ENCODE measurements around the gene GLTP.

Gene GLTP

DNA sequence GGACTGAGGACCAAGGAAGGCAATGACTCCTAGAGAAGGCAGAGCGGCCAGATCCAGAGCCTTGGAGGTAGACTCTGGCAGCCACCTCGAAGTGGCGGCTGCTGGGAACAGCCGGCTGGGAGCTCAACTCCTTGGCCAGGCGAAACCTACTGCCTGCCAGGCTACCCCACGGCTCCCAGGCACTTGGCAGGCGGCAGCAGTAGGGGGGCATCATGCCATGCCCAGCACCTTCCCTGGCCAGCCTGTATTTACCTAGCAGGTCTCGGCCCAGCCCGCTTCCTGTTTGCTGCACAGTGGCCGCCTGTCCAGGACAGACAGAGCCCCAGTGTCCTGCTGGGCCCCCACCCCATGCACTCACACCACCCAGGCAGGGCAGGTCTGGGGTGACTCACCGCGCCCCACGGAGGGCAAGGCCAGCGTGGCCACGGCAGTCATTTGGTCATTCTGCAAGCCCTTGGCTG, 57.4 kb downstream of the GLTP start:
- Histone ChIP-seq H3K4me1 (ENCODE audit: control insufficient read depth, insufficient read depth, low read length) (peaks cover 2% of the 10 kb centered on the region), H3K4me3 (ENCODE audit: low read length) (no peak overlapping the region), H3K27me3 (ENCODE audit: control insufficient read depth, insufficient read depth, low read length) (no peaks in the 10 kb centered on the region), H3K9me3 (ENCODE audit: control insufficient read depth, insufficient read depth, low read length) (no peaks in the 10 kb centered on the region), H3K27ac (ENCODE audit: low read length) (no peak overlapping the region), H3K36me3 (ENCODE audit: control insufficient read depth, insufficient read depth, low read length) (no peaks in the 10 kb centered on the region)
- DNase-seq (ENCODE audit: low read depth, low spot score): no peak
- WGBS (ENCODE audit: insufficient coverage, insufficient read length): no CpG with 5 or more reads among the region's 15 CpGs

- Histone ChIP-seq H3K36me3 (ENCODE audit: control insufficient read depth, insufficient read depth, low read length) (no peaks in the 10 kb centered on the region), H3K27me3 (ENCODE audit: control insufficient read depth, insufficient read depth, low read length) (no peaks in the 10 kb centered on the region), H3K4me3 (ENCODE audit: low read length) (no peak overlapping the region), H3K9me3 (ENCODE audit: control insufficient read depth, insufficient read depth, low read length) (no peaks in the 10 kb centered on the region), H3K4me1 (ENCODE audit: control insufficient read depth, insufficient read depth, low read length) (peaks cover 2% of the 10 kb centered on the region), H3K27ac (ENCODE audit: low read length) (no peak overlapping the region)
- no peak for DNase-seq (ENCODE audit: low read depth, low spot score)
- no CpG with 5 or more reads among the region's 7 CpGs for WGBS (ENCODE audit: insufficient coverage, insufficient read length)
Observed at GRCh38 chr12:109822416-109822815, 57.9 kb downstream of the GLTP start.

- no peak overlapping the region for H3K27ac ChIP-seq (ENCODE audit: low read length)
- no peaks in the 10 kb centered on the region for H3K9me3 ChIP-seq (ENCODE audit: control insufficient read depth, insufficient read depth, low read length)
- H3K36me3 ChIP-seq (ENCODE audit: control insufficient read depth, insufficient read depth, low read length): no peaks in the 10 kb centered on the region
- DNase-seq (ENCODE audit: low read depth, low spot score): no peak
- no peaks in the 10 kb centered on the region for H3K27me3 ChIP-seq (ENCODE audit: control insufficient read depth, insufficient read depth, low read length)
- H3K4me1 ChIP-seq (ENCODE audit: control insufficient read depth, insufficient read depth, low read length): peaks cover 2% of the 10 kb centered on the region
- no peak overlapping the region for H3K4me3 ChIP-seq (ENCODE audit: low read length)
Observed at GRCh38 chr12:109821968-109822367, 58.4 kb downstream of the GLTP start.

DNA sequence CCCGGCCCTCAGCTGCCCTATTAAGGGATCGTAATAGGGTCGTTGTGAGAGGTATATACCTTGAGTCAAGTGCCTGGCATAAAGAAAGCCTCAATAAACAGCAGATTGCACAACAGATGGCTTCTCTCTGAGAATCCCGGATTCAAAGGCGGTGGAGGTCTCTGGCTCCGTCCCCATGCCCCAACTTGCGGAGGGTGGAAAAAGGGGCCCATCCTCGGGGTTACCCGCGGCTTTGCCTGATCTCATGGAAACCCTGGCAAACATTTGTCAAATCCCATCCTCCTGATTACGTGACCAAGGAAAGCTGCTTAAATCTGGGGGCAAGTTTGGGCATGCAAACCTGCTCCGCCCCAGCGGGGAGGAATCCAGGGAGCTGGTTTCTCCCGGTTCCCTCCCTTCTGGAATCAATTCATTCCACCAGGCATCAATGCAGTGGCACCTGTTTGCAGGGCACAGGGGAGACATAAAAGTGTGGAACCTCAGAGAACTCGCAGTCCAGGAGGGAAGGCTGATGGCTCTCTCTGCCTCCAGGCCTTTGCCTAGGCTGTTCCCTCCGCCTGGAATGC, 59.4 kb downstream of the GLTP start:
- no peak for DNase-seq (ENCODE audit: low read depth, low spot score)
- Histone ChIP-seq H3K9me3 (ENCODE audit: control insufficient read depth, insufficient read depth, low read length) (no peaks in the 10 kb centered on the region), H3K36me3 (ENCODE audit: control insufficient read depth, insufficient read depth, low read length) (no peaks in the 10 kb centered on the region), H3K4me3 (ENCODE audit: low read length) (no peak overlapping the region), H3K27ac (ENCODE audit: low read length) (no peak overlapping the region), H3K27me3 (ENCODE audit: control insufficient read depth, insufficient read depth, low read length) (no peaks in the 10 kb centered on the region), H3K4me1 (ENCODE audit: control insufficient read depth, insufficient read depth, low read length) (peaks cover 2% of the 10 kb centered on the region)
- no CpG with 5 or more reads among the region's 16 CpGs for WGBS (ENCODE audit: insufficient coverage, insufficient read length)

DNA sequence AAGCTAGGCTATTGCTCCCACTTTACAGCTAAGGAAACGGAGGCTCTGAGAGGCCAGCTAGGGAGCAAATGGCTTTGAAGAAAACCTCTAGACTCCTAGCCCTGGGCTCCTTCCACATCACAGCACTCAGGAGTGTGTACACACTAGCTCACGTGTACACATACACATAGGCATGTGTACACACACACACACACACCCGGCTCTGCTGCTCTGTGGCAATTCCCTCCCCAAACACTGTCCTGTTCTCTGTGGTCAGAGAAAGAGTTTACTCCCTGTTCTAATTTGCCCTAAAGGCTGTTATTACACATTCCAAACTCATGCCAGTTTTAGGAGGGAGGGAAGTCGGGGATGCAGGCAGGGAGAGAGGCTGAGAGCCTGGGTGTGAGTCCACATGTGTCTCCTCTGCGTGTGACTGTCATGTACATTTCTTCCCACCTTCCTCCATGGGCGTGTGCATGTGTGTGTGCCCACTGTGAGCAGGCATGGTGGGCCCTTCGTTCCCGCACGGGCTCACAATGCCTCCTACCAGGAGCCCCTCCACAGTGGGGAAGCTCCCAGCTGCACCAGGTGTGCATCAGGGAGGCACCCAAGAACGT, 61.3 kb downstream of the GLTP start:
- H3K27ac ChIP-seq (ENCODE audit: low read length): no peak overlapping the region
- no peak for DNase-seq (ENCODE audit: low read depth, low spot score)
- no peaks in the 10 kb centered on the region for H3K9me3 ChIP-seq (ENCODE audit: control insufficient read depth, insufficient read depth, low read length)
- no peaks in the 10 kb centered on the region for H3K36me3 ChIP-seq (ENCODE audit: control insufficient read depth, insufficient read depth, low read length)
- H3K4me3 ChIP-seq (ENCODE audit: low read length): no peak overlapping the region
- WGBS (ENCODE audit: insufficient coverage, insufficient read length): no CpG with 5 or more reads among the region's 10 CpGs
- H3K4me1 ChIP-seq (ENCODE audit: control insufficient read depth, insufficient read depth, low read length): peaks cover 2% of the 10 kb centered on the region
- H3K27me3 ChIP-seq (ENCODE audit: control insufficient read depth, insufficient read depth, low read length): no peaks in the 10 kb centered on the region

DNA sequence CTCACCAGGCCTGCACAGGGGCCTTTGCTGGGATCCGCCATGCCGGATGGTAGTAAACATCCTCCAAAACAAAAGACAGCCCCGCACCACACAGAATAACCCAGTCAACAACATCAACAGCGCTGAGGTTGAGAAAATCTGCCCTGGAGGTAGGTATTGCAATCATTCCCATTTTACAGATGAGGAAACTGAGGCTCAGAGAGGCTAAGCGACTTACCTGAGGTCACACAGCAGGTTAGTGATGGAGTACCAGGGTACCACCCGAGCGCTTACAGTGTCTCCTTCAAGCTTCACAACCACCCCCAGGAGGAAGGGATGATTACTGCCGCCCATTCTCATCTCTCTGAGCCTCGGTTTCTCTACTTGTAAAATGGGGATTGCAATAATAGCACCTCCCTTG, 62.1 kb downstream of the GLTP start:
- no peak for DNase-seq (ENCODE audit: low read depth, low spot score)
- no peaks in the 10 kb centered on the region for H3K9me3 ChIP-seq (ENCODE audit: control insufficient read depth, insufficient read depth, low read length)
- WGBS (ENCODE audit: insufficient coverage, insufficient read length): no CpG with 5 or more reads among the region's 9 CpGs
- no peaks in the 10 kb centered on the region for H3K27me3 ChIP-seq (ENCODE audit: control insufficient read depth, insufficient read depth, low read length)
- H3K4me3 ChIP-seq (ENCODE audit: low read length): no peak overlapping the region
- no peaks in the 10 kb centered on the region for H3K36me3 ChIP-seq (ENCODE audit: control insufficient read depth, insufficient read depth, low read length)
- H3K27ac ChIP-seq (ENCODE audit: low read length): no peak overlapping the region
- peaks cover 2% of the 10 kb centered on the region for H3K4me1 ChIP-seq (ENCODE audit: control insufficient read depth, insufficient read depth, low read length)

DNA sequence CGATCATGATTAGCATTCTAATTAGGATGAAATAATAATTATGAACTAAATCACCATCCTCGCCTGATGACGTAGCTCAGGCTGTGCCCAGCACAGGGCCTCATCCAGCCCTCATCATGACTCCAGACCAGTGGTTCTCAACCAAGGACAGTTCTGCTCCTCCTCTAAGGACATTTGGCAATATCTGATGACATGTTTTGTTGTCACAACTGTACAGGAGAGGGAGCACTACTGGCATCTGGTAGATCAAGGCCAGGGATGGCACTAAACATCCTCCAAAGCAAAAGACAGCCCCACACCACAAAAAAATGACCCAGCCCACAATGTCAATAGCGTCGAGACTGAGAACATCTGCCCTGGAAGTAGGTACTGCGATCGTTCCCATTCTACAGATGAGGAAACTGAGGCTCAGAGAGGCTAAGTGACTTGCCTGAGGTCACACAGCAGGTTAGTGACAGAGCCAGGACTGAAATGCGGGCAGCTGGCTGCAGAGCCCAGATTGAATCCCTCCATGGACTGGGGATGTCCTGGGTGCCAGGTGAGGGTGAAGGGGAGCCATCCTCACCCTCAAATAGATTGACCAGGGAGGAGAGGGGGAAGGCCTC, 62.6 kb downstream of the GLTP start:
- Histone ChIP-seq H3K27ac (ENCODE audit: low read length) (no peak overlapping the region), H3K9me3 (ENCODE audit: control insufficient read depth, insufficient read depth, low read length) (no peaks in the 10 kb centered on the region), H3K4me1 (ENCODE audit: control insufficient read depth, insufficient read depth, low read length) (peaks cover 2% of the 10 kb centered on the region), H3K36me3 (ENCODE audit: control insufficient read depth, insufficient read depth, low read length) (no peaks in the 10 kb centered on the region), H3K4me3 (ENCODE audit: low read length) (no peak overlapping the region), H3K27me3 (ENCODE audit: control insufficient read depth, insufficient read depth, low read length) (no peaks in the 10 kb centered on the region)
- no CpG with 5 or more reads among the region's 8 CpGs for whole genome bisulfite sequencing (ENCODE audit: insufficient coverage, insufficient read length)
- DNase-seq (ENCODE audit: low read depth, low spot score): no peak

DNA sequence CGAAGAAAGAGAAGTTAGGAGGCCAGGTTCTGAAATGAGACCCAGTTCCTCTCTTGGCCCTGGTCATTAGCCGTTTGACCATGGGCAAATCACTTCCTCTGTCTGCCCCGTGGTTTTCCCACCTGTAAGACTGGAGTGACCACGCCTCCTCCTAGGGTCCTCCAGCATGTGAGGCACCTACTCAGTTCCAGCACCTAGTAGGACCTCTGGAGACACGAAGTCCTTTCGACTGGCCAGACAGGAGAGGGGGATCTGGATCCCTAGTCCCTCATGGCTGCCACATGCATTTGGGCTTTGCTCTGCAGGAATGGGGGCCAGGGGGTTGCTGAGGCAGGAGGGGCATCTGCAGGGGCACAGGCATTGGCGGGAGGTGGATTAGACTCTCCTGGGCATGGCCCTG, 63.5 kb downstream of the GLTP start:
- Histone ChIP-seq H3K27ac (ENCODE audit: low read length) (no peak overlapping the region), H3K9me3 (ENCODE audit: control insufficient read depth, insufficient read depth, low read length) (no peaks in the 10 kb centered on the region), H3K27me3 (ENCODE audit: control insufficient read depth, insufficient read depth, low read length) (no peaks in the 10 kb centered on the region), H3K36me3 (ENCODE audit: control insufficient read depth, insufficient read depth, low read length) (no peaks in the 10 kb centered on the region), H3K4me3 (ENCODE audit: low read length) (no peak overlapping the region), H3K4me1 (ENCODE audit: control insufficient read depth, insufficient read depth, low read length) (no peaks in the 10 kb centered on the region; the same call in 1 of the 2 replicates)
- no CpG with 5 or more reads among the region's 7 CpGs for WGBS (ENCODE audit: insufficient coverage, insufficient read length)
- no peak for DNase-seq (ENCODE audit: low read depth, low spot score)

- H3K36me3 ChIP-seq (ENCODE audit: control insufficient read depth, insufficient read depth, low read length): no peaks in the 10 kb centered on the region
- no peaks in the 10 kb centered on the region for H3K9me3 ChIP-seq (ENCODE audit: control insufficient read depth, insufficient read depth, low read length)
- no peaks in the 10 kb centered on the region for H3K27me3 ChIP-seq (ENCODE audit: control insufficient read depth, insufficient read depth, low read length)
- no peaks in the 10 kb centered on the region; the same call in 1 of the 2 replicates for H3K4me1 ChIP-seq (ENCODE audit: control insufficient read depth, insufficient read depth, low read length)
- no peak overlapping the region for H3K27ac ChIP-seq (ENCODE audit: low read length)
- no CpG with 5 or more reads among the region's 10 CpGs for WGBS (ENCODE audit: insufficient coverage, insufficient read length)
- no peak overlapping the region for H3K4me3 ChIP-seq (ENCODE audit: low read length)
- DNase-seq (ENCODE audit: low read depth, low spot score): no peak
Observed at GRCh38 chr12:109815757-109816617, 64.4 kb downstream of the GLTP start.

GRCh38 chr12:109815225-109815624, 65.1 kb downstream of the GLTP start:
- no peak for DNase-seq (ENCODE audit: low read depth, low spot score)
- Histone ChIP-seq H3K4me3 (ENCODE audit: low read length) (no peak overlapping the region), H3K36me3 (ENCODE audit: control insufficient read depth, insufficient read depth, low read length) (no peaks in the 10 kb centered on the region), H3K9me3 (ENCODE audit: control insufficient read depth, insufficient read depth, low read length) (no peaks in the 10 kb centered on the region), H3K4me1 (ENCODE audit: control insufficient read depth, insufficient read depth, low read length) (no peaks in the 10 kb centered on the region; the same call in 1 of the 2 replicates), H3K27ac (ENCODE audit: low read length) (no peak overlapping the region), H3K27me3 (ENCODE audit: control insufficient read depth, insufficient read depth, low read length) (no peaks in the 10 kb centered on the region)
- no CpG with 5 or more reads among the region's 4 CpGs for WGBS (ENCODE audit: insufficient coverage, insufficient read length)
